GM12865 (cell line): Measurements from ENCODE around the gene RANGRF.

Experiments
- DNase-seq: peaks from one replicate; pipeline ENCODE4 v3.0.0; 2010; ENCODE audit warnings: low read depth
- H3K4me3 ChIP-seq: 2 replicates; pipeline ENCODE4 v1.5.1; 2011; ENCODE audit warnings: mild to moderate bottlenecking, low read depth, low read length, control low read depth
- TF ChIP-seq, protein P1 (sequence below): IDR thresholded peaks from 2 replicates; pipeline ENCODE4 v1.5.1; 2011; ENCODE audit warnings: low read length, control low read depth, low read depth, inconsistent platforms; ENCODE audit not compliant: insufficient read depth; ENCODE audit errors: missing control alignments

The RANGRF gene

GRCh38 chr17:8287651-8288335 is 677 bp upstream of the RANGRF start:
- TF ChIP-seq, protein P1, sequence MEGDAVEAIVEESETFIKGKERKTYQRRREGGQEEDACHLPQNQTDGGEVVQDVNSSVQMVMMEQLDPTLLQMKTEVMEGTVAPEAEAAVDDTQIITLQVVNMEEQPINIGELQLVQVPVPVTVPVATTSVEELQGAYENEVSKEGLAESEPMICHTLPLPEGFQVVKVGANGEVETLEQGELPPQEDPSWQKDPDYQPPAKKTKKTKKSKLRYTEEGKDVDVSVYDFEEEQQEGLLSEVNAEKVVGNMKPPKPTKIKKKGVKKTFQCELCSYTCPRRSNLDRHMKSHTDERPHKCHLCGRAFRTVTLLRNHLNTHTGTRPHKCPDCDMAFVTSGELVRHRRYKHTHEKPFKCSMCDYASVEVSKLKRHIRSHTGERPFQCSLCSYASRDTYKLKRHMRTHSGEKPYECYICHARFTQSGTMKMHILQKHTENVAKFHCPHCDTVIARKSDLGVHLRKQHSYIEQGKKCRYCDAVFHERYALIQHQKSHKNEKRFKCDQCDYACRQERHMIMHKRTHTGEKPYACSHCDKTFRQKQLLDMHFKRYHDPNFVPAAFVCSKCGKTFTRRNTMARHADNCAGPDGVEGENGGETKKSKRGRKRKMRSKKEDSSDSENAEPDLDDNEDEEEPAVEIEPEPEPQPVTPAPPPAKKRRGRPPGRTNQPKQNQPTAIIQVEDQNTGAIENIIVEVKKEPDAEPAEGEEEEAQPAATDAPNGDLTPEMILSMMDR = no peak
- no peak for DNase-seq
- H3K4me3 ChIP-seq = peak overlapping the region; percentile 78

DNA sequence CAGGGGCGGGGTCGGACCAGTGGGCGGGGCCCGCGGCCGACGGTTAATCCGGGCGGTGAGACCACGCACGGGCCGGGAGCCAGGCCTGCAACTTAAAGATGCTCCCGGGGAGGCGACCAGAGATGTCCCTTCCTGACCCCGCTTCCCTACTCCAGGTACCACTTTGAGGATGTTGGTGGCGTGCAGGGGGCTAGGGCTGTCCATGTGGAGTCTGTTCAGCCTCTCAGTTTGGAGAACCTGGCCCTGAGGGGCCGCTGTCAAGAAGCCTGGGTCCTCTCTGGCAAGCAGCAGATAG is 580 bp downstream of the RANGRF start:
- H3K4me3 ChIP-seq = peak overlapping the region; percentile 78
- TF ChIP-seq, protein P1 = no peak
- DNase-seq = no peak

DNA sequence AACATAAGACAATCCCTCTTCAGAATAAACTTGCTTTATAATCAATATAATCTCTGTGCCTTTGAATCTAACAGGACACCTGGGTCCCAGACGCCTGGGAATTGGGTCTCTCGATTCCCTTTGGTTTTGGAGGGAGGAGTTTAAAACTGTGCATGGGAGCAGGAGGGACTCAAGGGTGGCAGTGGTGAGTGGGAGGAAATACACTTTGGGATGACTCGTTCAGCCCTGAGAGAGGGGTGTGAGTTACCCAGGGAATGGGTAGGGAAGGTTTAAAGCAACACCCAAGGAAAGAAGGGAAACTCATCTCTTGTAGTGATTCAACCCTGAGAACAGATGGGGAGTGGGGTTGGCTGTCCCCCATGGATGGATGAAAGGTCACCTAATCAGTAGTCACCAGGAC is 1.6 kb downstream of the RANGRF start:
- no peak overlapping the region for H3K4me3 ChIP-seq
- no peak for DNase-seq
- TF ChIP-seq, protein P1 = no peak

- H3K4me3 ChIP-seq = no peak overlapping the region
- peak; percentile 51 for DNase-seq
These were observed 4.3 kb downstream of the RANGRF start for GRCh38 chr17:8292639-8293395.

DNA sequence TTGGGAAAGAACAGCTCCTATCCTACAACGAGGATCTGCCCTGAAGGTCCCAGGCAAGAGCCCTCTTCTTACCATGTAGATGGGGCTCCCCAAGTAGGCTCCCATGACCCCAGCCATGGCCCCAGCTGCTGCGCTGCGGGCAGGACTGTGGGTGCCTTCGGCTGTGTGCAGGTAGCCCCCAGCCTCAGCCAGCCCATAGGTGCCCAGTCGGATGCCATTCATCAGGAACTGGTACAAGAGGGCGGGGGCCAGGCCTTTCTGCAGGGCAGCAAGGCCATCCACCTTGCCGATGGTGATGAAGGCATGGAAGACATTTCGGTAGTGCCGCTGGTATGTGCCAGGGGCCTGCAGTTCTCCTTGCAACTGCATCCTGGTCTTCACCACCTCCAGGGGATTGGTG is 5.9 kb downstream of the RANGRF start:
- no peak for DNase-seq
- no peak overlapping the region for H3K4me3 ChIP-seq
- TF ChIP-seq, protein P1 = no peak

More at GRCh38 chr17:8292639-8293395, 4.3 kb downstream of the RANGRF start:
- TF ChIP-seq, protein P1 = no peak

- TF ChIP-seq, protein P1 = no peak
- DNase-seq = peak; percentile 17
- H3K4me3 ChIP-seq = peak overlapping the region; percentile 84
These were observed 6.4 kb downstream of the RANGRF start for GRCh38 chr17:8294814-8295316.

DNA sequence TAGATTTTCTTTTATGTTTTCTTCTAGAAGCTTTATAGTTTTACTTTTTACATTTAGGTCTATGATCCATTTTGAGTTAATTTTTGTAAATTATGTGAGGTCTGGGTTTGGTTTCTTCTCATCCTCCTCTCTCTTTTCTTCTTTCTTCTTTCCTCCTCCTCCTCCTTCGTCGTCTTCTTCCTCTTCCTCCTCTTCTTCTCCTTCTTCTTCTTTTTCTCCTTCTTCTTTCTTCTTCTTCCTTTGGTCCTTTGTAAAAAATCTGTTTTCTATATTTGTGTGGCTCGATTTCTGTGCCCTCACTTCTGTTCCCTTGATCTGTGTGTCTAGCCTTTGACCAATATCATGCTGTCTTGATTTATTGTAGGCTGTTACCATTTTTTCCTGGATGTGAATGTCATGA is 11.8 kb downstream of the RANGRF start:
- H3K4me3 ChIP-seq = no peak overlapping the region
- TF ChIP-seq, protein P1 = no peak
- DNase-seq = no peak
